HL-60 (cell line): ENCODE measurements around the gene BTBD9.

Experiments used
- GABPA ChIP-seq: IDR thresholded peaks from 2 replicates; pipeline ENCODE4 v1.6.1; 2012; ENCODE audit warnings: low read depth
- TF ChIP-seq, protein P1 (sequence below): IDR thresholded peaks from one replicate; pipeline ENCODE4 v1.5.1; 2011; ENCODE audit warnings: low read length, control low read depth, inconsistent platforms; ENCODE audit not compliant: insufficient read depth

- TF ChIP-seq, protein P1, sequence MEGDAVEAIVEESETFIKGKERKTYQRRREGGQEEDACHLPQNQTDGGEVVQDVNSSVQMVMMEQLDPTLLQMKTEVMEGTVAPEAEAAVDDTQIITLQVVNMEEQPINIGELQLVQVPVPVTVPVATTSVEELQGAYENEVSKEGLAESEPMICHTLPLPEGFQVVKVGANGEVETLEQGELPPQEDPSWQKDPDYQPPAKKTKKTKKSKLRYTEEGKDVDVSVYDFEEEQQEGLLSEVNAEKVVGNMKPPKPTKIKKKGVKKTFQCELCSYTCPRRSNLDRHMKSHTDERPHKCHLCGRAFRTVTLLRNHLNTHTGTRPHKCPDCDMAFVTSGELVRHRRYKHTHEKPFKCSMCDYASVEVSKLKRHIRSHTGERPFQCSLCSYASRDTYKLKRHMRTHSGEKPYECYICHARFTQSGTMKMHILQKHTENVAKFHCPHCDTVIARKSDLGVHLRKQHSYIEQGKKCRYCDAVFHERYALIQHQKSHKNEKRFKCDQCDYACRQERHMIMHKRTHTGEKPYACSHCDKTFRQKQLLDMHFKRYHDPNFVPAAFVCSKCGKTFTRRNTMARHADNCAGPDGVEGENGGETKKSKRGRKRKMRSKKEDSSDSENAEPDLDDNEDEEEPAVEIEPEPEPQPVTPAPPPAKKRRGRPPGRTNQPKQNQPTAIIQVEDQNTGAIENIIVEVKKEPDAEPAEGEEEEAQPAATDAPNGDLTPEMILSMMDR: no peak
- no peak for TF ChIP-seq GABPA
These were observed 421.5 kb downstream of the BTBD9 start for GRCh38 chr6:38218235-38218634.
